Measurements from ENCODE around the gene DNAJC1.

DNAJC1 gene

GRCh38 chr10:21764466-21765189 lies 238.9 kb downstream of the DNAJC1 start:
- DNase-seq (ENCODE audit: low read depth in 2 of 2), result no peak

GRCh38 chr10:21760332-21760731 lies 243.2 kb downstream of the DNAJC1 start:
- DNase-seq (ENCODE audit: low read depth in 2 of 2), result no peak

GRCh38 chr10:21759232-21759631 lies 244.3 kb downstream of the DNAJC1 start:
- no peak for DNase-seq (ENCODE audit: low read depth in 2 of 2)

GRCh38 chr10:21758696-21759095 lies 244.8 kb downstream of the DNAJC1 start:
- no peak for DNase-seq (ENCODE audit: low read depth in 2 of 2)

- no peak for DNase-seq (ENCODE audit: low read depth in 2 of 2)
Observed at GRCh38 chr10:21758239-21758638, 245.3 kb downstream of the DNAJC1 start.

GRCh38 chr10:21757185-21757901 lies 246.2 kb downstream of the DNAJC1 start:
- DNase-seq (ENCODE audit: low read depth in 2 of 2), result no peak

- no peak for DNase-seq (ENCODE audit: low read depth in 2 of 2)
Observed at GRCh38 chr10:21756707-21757106, 246.8 kb downstream of the DNAJC1 start.

GRCh38 chr10:21754410-21755011 lies 249.0 kb downstream of the DNAJC1 start:
- DNase-seq (ENCODE audit: low read depth in 2 of 2), result no peak

- DNase-seq (ENCODE audit: low read depth in 2 of 2), result no peak
Observed at GRCh38 chr10:21753497-21754270, 249.8 kb downstream of the DNAJC1 start.

- no peak for DNase-seq (ENCODE audit: low read depth in 2 of 2)
Observed at GRCh38 chr10:21751341-21752310, 251.9 kb downstream of the DNAJC1 start.

- DNase-seq (ENCODE audit: low read depth in 2 of 2), result no peak
Observed at GRCh38 chr10:21750424-21750823, 253.1 kb downstream of the DNAJC1 start.

- DNase-seq (ENCODE audit: low read depth in 2 of 2), result no peak
Observed at GRCh38 chr10:21749788-21750187, 253.7 kb downstream of the DNAJC1 start.

GRCh38 chr10:21747809-21748208 lies 255.7 kb downstream of the DNAJC1 start:
- no peak for DNase-seq (ENCODE audit: low read depth in 2 of 2)

- DNase-seq (ENCODE audit: low read depth in 2 of 2), result no peak
Observed at GRCh38 chr10:21746118-21746517, 257.4 kb downstream of the DNAJC1 start.

GRCh38 chr10:21744223-21744622 lies 259.3 kb downstream of the DNAJC1 start:
- DNase-seq (ENCODE audit: low read depth in 2 of 2), result no peak

GRCh38 chr10:21742740-21743412 lies 260.7 kb downstream of the DNAJC1 start:
- DNase-seq (ENCODE audit: low read depth in 2 of 2), result no peak

- DNase-seq (ENCODE audit: low read depth in 2 of 2), result no peak
Observed at GRCh38 chr10:21740989-21741388, 262.5 kb downstream of the DNAJC1 start.

- DNase-seq (ENCODE audit: low read depth in 2 of 2), result no peak
Observed at GRCh38 chr10:21737106-21737505, 266.4 kb downstream of the DNAJC1 start.

- no peak for DNase-seq (ENCODE audit: low read depth in 2 of 2)
Observed at GRCh38 chr10:21733710-21734109, 269.8 kb downstream of the DNAJC1 start.

- peak; percentile 17 to 18 for DNase-seq (ENCODE audit: low read depth in 2 of 2)
Observed at GRCh38 chr10:21732067-21732772, 271.3 kb downstream of the DNAJC1 start.

All from stimulated activated CD4-positive, alpha-beta T cell treated with anti-CD3 and anti-CD28 coated beads, Interleukin-15, amount 100 ng/mL, for 48 hours (primary cell).